KOPT-K1 (cell line): ENCODE data around the gene SIGMAR1.

Source experiments
- H3K27ac ChIP-seq: fragments of 200-600 bp; sonication (generic); 2 replicates; pipeline ENCODE4 v1.5.1; 2016; ENCODE audit warnings: antibody characterized with exemption, mild to moderate bottlenecking, low read depth, low read length; ENCODE audit not compliant: poor library complexity, severe bottlenecking
- H3K36me3 ChIP-seq: fragments of 200-600 bp; sonication (generic); 2 replicates; pipeline ENCODE4 v1.5.1; 2017; ENCODE audit warnings: antibody characterized with exemption, mild to moderate bottlenecking, low read length, moderate library complexity; ENCODE audit not compliant: insufficient read depth
- H3K9me3 ChIP-seq: fragments of 200-600 bp; sonication (generic); 2 replicates; pipeline ENCODE4 v1.5.1; 2017; ENCODE audit warnings: antibody characterized with exemption, low read length, mild to moderate bottlenecking; ENCODE audit not compliant: insufficient read depth, poor library complexity, severe bottlenecking

Gene SIGMAR1

DNA sequence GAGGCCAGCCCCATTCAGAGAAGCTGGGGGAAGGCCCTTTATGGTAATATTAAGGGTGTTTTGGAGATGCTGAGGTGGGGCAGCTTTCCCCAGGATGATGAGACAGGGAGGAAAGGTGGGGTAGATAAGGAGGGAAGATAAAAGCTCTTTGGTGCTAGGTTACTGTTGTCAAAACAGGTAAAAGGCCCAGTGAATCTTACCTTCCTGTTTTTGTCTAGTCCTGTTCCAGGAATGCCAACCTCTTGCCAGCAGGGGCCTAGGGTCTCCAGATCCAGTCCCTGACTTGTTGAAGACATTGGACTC lies 25.7 kb upstream of the SIGMAR1 start:
- Histone ChIP-seq H3K27ac (no peak overlapping the region), H3K9me3 (no peaks in the 10 kb centered on the region), H3K36me3 (no peaks in the 10 kb centered on the region)

DNA sequence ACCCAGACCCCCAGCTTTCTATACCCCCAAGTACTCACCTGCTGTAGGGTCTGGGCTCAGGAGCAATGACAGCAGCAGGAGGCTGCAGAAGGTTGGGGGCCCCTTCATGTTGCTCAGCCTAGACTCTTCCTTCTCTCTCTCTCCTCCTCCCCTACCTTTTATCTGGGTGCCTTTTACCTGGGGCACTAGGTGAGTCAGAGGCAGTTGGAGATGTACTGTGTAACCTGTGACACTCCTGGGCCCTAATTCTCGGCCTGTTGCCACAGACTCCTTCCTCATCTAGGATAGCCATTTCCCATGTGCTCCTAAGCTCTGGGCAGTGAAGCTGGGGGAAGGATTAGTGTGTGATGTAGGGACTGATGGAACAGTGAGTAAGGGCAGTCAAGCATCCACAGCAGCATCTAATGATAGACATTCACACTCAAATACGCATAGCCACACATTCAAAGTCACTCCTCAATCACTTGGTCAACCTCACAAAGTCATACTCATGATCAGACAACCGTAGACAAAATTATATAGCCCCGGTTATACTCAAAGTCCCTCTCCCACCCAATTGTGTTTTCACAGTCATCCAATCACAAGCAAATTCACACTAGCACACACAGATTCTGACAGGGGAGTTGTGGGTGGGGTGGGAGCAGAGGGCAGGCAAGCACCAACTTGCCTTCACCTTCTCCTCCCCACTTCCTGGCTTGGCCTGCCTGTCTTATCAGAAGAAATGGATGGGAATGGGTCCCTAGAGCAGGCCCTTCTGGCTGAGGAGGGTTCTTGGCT lies 25.1 kb upstream of the SIGMAR1 start, which contains the start of gene CCL27:
Gene CCL27 (minus strand): TSS at position 132 of the 777 bp plus-strand sequence. CDS start 24 bp downstream, at position 108.
- Histone ChIP-seq H3K36me3 (no peaks in the 10 kb centered on the region), H3K9me3 (no peaks in the 10 kb centered on the region), H3K27ac (no peak within 1 kb of the TSS)

DNA sequence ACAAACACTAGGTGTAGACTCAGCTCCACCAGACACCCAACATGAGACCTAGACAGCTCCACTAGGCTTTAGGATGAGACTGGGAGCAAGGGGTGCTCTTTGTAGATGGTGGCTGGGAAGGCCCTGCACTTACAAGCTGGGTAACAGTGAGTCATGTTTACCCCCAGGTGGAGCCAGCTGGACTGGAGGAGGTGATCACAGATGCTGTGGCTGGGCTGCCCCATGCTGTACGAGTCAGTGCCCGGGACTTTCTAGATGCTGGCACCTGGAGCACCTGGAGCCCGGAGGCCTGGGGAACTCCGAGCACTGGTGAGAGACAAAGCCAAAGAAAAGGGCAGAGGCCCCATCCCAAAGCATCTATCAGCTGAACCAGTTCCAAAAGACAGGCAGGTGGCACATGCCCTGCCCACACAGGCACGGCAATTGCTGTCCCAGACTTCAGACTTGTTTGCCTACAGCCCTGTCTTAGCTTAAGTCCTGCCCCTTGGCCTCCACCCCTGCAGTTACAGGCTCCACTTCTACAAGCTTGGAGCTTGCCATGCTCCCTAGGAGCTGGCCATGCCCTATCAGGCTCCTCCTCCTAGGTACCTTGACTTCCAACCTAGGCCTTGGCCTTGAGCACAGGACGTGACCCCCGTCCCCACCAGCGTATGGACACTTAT lies 22.1 kb upstream of the SIGMAR1 start:
- no peaks in the 10 kb centered on the region for H3K36me3 ChIP-seq
- no peak overlapping the region for H3K27ac ChIP-seq
- no peaks in the 10 kb centered on the region for H3K9me3 ChIP-seq

DNA sequence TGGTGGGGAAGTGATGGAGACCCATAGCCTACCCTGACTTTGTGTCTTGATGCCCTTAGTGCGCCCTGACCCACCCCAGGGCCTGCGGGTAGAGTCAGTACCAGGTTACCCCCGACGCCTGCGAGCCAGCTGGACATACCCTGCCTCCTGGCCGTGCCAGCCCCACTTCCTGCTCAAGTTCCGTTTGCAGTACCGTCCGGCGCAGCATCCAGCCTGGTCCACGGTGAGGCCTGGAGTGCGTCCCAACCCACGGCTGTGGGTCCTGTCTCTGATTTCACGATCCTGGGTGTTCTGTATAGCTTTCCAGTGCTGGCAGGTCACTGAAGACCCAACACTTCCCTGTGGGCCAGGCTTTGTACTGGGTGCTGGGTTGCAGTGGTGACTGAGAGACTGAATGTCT lies 20.9 kb upstream of the SIGMAR1 start:
- H3K27ac ChIP-seq = no peak overlapping the region
- H3K36me3 ChIP-seq = no peaks in the 10 kb centered on the region
- H3K9me3 ChIP-seq = no peaks in the 10 kb centered on the region

DNA sequence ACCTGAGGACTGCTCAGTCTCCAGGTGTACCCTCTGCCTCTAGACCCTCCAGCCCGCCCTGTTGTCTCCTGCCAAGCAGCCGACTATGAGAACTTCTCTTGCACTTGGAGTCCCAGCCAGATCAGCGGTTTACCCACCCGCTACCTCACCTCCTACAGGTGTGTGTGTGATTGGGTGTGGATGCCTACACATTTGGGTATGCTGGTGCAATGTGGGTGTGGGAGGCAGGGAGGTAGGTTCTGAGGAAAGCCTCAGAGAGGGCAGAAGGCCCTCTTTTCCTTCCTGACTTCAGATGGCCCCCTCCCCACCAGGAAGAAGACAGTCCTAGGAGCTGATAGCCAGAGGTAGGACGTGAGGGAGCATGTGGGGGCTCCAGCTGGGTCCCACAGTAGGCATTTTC lies 19.4 kb upstream of the SIGMAR1 start:
- no peaks in the 10 kb centered on the region for H3K9me3 ChIP-seq
- H3K36me3 ChIP-seq = no peaks in the 10 kb centered on the region
- no peak overlapping the region for H3K27ac ChIP-seq

DNA sequence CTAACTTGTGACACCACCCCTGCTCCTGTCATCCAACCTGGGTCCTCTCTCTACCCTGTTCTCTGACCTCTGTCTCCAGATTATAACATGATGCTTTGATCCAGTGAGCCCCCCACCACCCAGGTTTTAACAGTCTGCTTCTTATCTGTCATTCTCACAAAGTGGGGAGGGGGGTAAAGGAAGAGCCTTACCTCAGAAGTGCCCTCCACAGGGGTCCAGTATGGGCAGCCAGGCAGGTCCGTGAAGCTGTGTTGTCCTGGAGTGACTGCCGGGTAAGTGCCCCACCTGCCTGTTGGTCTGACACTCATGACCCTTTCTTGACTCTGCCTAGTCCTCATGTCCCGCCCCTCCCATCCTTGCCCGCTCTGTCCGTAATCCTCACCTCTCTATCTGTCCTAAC lies 17.8 kb upstream of the SIGMAR1 start:
- no peaks in the 10 kb centered on the region for H3K9me3 ChIP-seq
- no peak overlapping the region for H3K27ac ChIP-seq
- peaks cover 8% of the 10 kb centered on the region; the same call in 1 of the 2 replicates for H3K36me3 ChIP-seq

DNA sequence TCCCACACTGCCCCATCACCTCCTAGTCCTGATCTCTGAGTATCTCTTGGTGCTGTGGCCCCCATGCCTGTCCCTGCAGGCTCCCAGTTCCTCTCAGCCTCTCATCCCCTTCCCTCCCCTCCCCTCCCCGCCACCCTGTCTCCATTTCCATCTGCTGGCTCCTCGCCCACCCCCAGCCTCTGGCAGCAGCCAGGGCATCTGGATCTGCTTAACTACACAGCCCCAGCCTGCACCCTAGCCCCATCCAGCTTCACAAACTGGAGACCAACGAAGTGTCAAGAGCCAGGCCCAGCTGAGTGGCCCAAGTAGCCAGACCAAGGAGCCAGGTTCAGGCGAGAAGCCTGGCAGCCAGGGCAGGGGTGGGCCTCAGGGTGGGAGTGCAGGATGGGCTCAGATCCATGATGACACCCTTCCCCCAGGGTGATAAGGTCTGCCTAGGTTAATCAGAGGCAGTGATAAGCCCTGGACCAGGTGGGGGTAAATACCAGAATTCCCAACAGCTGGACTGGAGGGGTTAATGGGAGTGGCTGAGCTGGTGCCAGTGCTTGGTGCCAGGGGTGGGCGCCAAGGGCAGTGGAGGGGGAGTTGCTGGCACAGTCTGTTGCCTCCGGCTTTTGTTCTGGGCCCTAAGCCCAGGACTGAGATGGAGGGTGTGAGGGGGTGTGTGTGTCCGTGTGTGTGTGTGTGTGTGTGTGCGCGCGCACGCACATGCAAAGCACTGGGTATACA lies 16.9 kb upstream of the SIGMAR1 start:
- Histone ChIP-seq H3K36me3 (peaks cover 18% of the 10 kb centered on the region), H3K27ac (no peak overlapping the region), H3K9me3 (no peaks in the 10 kb centered on the region)

DNA sequence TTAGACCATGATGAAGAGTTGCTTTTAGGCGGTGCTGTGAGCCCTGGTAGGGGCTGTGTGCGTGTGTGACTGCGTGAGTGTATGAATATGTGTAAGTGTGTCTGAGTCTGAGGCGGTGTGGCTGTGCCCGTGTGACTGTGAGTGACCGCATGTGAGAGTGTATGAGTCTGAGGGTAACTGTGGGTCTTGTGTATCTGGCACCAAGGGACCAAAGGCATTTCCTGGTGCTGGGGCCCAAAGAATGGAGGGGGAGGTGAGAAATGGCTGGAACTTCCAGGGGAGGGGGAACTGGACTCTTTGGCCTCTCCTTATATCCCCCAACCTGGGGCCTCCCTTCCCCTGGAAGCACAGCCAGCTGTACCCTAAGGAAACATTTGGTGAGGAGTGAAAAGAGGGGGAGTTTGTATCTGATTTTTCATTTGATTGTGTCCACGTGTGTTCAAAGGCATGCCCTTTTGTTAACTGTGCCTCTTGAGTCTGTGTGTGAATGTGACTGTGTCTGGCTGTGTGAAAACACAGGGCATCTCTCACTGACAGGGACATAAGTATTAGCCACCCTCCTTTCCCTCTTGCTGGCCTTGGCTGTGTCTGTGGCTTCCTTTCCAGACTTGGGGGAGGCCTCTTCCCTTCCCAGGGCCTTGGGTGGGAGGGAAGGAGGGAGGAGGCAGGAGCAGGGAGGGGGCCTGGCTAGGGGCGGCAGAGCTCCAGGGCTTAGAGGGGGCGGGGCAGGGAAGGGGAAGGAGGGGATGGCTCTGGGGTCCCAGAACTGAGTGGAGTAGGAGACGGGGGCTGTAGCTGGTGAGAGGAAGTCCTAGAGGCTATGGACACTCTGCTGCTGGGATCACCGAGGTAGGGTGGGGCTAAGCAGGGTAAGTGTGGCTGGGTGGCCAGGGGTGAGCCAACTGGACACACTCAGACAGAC lies 15.8 kb upstream of the SIGMAR1 start:
- Histone ChIP-seq H3K9me3 (no peaks in the 10 kb centered on the region), H3K27ac (no peak overlapping the region), H3K36me3 (peaks cover 28% of the 10 kb centered on the region)

DNA sequence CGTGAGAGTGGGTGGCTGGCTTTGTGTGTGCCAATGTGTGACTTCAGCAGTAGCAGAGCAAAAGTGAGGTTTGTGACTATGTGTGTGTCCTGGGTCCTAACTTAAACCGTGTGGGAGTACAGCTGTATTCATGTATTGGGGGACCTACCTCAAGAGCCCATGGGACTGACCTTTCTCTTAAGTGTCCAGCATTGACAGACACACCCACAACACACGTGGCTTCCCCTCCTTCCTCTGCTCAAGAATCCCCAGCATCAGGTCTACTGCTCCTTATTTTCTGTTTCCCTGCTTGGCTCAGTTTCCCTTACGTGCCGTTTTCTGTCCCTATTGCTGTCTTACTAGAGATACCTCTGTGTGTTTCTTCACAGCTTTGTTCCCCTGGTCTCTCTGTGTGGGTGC lies 15.0 kb upstream of the SIGMAR1 start:
- H3K9me3 ChIP-seq = no peaks in the 10 kb centered on the region
- H3K36me3 ChIP-seq = peaks cover 33% of the 10 kb centered on the region
- H3K27ac ChIP-seq = no peak overlapping the region

DNA sequence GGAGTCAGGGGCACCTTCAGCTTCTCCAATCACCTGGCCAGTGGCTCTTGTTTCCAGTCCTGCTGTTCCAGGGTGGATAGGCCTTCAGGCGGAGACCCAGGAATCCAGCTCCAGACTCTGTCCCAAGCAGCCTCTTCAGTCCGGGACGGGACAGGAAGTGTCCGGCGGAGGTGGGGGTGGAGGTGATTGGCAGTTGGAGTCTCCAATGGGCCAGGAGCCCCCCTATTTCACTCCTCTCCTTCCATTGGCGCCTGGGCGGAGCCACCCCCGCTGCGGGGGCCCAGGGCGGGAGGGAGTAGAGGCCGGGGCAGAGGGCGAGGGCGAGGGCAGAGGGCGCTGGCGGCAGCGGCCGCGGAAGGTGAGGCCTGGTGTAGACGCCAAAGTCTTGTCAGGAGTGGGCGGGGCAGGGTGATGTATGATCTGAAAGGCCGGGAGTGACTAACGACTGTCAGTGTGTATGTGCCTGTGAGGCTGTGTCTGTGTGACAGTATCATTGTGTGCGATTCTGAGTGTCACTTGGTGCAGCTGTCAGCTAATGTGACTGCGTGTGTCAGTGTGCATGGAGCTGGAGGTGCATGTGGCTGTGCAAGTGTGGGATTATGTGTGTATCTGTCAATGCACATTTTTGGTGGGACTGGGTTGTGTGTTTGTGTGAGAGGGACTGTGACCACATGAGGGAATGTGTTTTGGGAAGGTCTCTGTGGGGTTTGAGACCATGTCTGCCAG lies 14.5 kb upstream of the SIGMAR1 start, which contains the start of gene IL11RA:
Gene IL11RA (plus strand): TSS at position 310 of the 726 bp plus-strand sequence. CDS start 3,033 bp downstream, outside the sequence.
- H3K36me3 ChIP-seq = peaks cover 33% of the 10 kb centered on the region
- H3K9me3 ChIP-seq = no peaks in the 10 kb centered on the region
- no peak within 1 kb of the TSS for H3K27ac ChIP-seq

DNA sequence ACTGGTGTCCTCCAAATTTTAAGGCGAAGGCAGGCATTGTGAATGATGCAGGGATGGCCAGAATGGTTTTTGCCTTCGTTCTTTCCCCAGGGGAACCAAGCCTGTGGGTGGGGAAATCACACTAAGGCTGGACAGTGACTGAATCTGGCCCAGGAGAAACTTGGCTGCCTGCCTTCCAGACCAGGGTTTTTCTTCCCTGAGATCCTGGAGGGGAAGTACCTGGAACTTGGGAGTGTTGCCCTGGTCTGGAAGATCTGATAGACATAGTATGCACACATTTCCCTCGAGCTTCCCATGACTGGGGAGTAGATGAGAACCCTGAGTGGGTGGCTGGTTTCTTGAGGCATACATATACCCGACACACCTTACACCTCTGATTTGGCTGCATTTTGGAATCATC lies 13.7 kb upstream of the SIGMAR1 start:
- Histone ChIP-seq H3K36me3 (peaks cover 33% of the 10 kb centered on the region), H3K27ac (no peak overlapping the region), H3K9me3 (no peaks in the 10 kb centered on the region)

DNA sequence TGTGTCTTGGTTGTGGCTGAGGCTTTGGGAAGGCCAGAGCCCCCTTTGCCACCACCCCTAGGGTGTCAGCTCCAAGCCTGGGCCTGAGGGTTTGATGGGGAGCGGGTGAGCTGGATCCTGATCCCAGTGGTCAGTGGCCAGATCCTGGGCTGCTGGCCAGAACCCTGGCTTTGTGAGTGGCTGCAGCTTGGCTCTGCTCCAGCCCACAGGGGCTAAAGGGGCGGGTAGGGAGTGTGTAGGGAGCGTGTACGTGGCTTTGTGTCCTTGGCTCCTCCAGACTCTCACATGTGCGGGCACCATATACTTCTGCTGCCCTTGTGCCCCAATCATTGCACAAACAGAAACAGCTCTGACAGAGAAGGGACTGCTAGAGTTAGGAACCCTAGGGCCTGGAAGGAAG lies 13.2 kb upstream of the SIGMAR1 start:
- Histone ChIP-seq H3K36me3 (peaks cover 33% of the 10 kb centered on the region), H3K9me3 (no peaks in the 10 kb centered on the region), H3K27ac (no peak overlapping the region)

DNA sequence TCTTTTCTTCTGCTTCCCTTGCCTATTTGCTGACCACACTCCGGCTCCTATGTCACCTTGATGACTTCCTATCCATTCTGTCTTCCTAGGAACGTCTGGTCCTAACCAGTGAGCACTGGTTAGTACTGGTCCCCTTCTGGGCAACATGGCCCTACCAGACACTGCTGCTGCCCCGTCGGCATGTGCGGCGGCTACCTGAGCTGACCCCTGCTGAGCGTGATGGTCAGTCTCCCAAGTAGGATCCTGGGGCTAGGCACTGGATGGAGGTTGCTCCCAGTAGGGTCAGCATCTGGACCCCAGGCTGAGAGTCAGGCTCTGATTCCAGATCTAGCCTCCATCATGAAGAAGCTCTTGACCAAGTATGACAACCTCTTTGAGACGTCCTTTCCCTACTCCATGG lies 11.1 kb upstream of the SIGMAR1 start:
- no peak overlapping the region for H3K27ac ChIP-seq
- H3K9me3 ChIP-seq = no peaks in the 10 kb centered on the region

DNA sequence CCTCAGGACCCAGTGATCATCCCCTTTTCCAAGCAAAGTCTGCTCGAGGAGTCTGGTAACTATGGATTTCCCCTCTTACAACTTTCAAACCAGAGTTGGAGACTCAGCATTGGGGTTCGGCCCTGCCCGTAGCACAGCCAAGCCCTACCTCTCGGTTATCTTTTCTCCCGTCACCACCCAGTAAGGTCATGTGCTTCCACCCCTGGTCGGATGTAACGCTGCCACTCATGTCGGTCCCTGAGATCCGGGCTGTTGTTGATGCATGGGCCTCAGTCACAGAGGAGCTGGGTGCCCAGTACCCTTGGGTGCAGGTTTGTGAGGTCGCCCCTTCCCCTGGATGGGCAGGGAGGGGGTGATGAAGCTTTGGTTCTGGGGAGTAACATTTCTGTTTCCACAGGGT lies 10.1 kb upstream of the SIGMAR1 start:
- H3K9me3 ChIP-seq = no peaks in the 10 kb centered on the region
- peaks cover 33% of the 10 kb centered on the region for H3K36me3 ChIP-seq
- peak overlapping the region; percentile 79 for H3K27ac ChIP-seq

More for the DNA sequence above, 11.1 kb upstream of the SIGMAR1 start:
- H3K36me3 ChIP-seq = peaks cover 33% of the 10 kb centered on the region
